22Rv1 (cell line): ENCODE results near the gene EPHB1.

Experiments
- H3K27ac ChIP-seq: fragments of 450-650 bp; 2 replicates; pipeline ENCODE4 v1.5.1; 2017
- CTCF ChIP-seq: fragments of 450-650 bp; IDR thresholded peaks from 2 replicates; pipeline ENCODE4 v1.5.1; 2017; ENCODE audit warnings: mild to moderate bottlenecking
- ZFX ChIP-seq: fragments of 450-650 bp; IDR thresholded peaks from 2 replicates; pipeline ENCODE4 v1.6.1; 2017; ENCODE audit warnings: antibody characterized with exemption, borderline replicate concordance

EPHB1 gene

GRCh38 chr3:135142530-135142929 is 347.5 kb downstream of the EPHB1 start:
- no peak for TF ChIP-seq CTCF
- TF ChIP-seq ZFX = no peak
- H3K27ac ChIP-seq = no peak overlapping the region

GRCh38 chr3:135143474-135143873 is 348.4 kb downstream of the EPHB1 start:
- H3K27ac ChIP-seq = no peak overlapping the region
- TF ChIP-seq CTCF = no peak
- TF ChIP-seq ZFX = no peak

GRCh38 chr3:135145581-135145980 is 350.5 kb downstream of the EPHB1 start:
- TF ChIP-seq CTCF (no peak), ZFX (no peak)
- no peak overlapping the region for H3K27ac ChIP-seq

GRCh38 chr3:135147657-135148056 is 352.6 kb downstream of the EPHB1 start:
- H3K27ac ChIP-seq = no peak overlapping the region
- TF ChIP-seq ZFX (no peak), CTCF (no peak)

GRCh38 chr3:135148398-135149020 is 353.4 kb downstream of the EPHB1 start:
- TF ChIP-seq ZFX (no peak), CTCF (no peak)
- no peak overlapping the region for H3K27ac ChIP-seq

GRCh38 chr3:135149707-135150681 is 354.9 kb downstream of the EPHB1 start:
- TF ChIP-seq CTCF = no peak
- no peak for TF ChIP-seq ZFX
- H3K27ac ChIP-seq = no peak overlapping the region

GRCh38 chr3:135154186-135154585 is 359.1 kb downstream of the EPHB1 start:
- TF ChIP-seq ZFX (no peak), CTCF (no peak)
- no peak overlapping the region for H3K27ac ChIP-seq
